ENCODE results near the gene PARVB.

Gene PARVB

GRCh38 chr22:44136786-44137185 lies 112.7 kb downstream of the PARVB start:
- no peak overlapping the region for H3K4me3 ChIP-seq (ENCODE audit: low read depth, low read length)
- TF ChIP-seq CTCF (IDR thresholded peaks at IDR 0.05; ENCODE audit: insufficient read depth, low read depth, low read length, missing control alignments): no peak
- DNase-seq (ENCODE audit: low read depth): no peak

DNA sequence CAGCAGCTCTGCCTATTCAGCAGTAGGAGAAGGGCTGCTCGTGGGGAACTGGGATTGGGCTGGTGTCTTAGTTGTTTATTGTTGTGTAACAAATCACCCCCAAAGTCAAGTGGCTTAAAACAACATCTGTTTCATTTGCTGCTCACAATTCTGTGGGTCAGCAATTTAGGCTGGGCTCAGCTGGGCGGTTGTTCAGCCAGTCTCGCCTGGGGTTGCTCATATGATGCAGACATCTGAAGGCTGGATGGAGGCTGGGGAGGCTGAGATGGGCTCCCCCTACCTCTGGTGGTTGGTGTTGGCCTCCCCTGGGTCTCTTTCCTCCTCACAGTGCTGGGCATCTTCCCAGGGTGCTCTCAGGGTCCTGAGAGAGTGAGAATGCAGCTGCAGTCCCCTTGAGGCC lies 113.3 kb downstream of the PARVB start:
- TF ChIP-seq CTCF (IDR thresholded peaks at IDR 0.05; ENCODE audit: insufficient read depth, low read depth, low read length, missing control alignments): no peak
- no peak for DNase-seq (ENCODE audit: low read depth)
- H3K4me3 ChIP-seq (ENCODE audit: low read depth, low read length): no peak overlapping the region

DNA sequence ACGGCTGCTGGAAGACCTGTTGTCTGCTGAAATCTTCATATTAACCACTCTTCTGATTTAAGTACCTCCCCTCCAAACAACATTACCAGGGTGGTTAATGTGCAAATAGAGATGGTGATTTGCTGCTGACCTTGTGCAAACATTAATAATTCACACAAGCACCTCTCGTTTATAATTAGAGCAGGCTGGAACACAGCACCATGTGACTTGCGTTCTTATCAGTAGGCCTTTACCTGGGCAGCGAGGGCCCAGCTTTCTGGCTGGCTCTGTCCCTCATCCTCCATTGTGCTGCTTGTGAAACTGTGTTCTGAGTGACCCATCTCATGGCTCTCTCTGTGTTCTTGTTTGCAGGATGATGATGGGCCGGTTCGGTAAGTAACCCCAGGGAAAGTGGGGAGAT lies 115.7 kb downstream of the PARVB start:
- no peak overlapping the region for H3K4me3 ChIP-seq (ENCODE audit: low read depth, low read length)
- DNase-seq (ENCODE audit: low read depth): no peak
- TF ChIP-seq CTCF (IDR thresholded peaks at IDR 0.05; ENCODE audit: insufficient read depth, low read depth, low read length, missing control alignments): no peak

- TF ChIP-seq CTCF (IDR thresholded peaks at IDR 0.05; ENCODE audit: insufficient read depth, low read depth, low read length, missing control alignments): no peak
- DNase-seq (ENCODE audit: low read depth): no peak
- H3K4me3 ChIP-seq (ENCODE audit: low read depth, low read length): no peak overlapping the region
Measured at GRCh38 chr22:44142421-44143104, 118.5 kb downstream of the PARVB start.

- no peak for DNase-seq (ENCODE audit: low read depth)
Measured at GRCh38 chr22:44143105-44143474, 119.0 kb downstream of the PARVB start.

GRCh38 chr22:44143579-44143978 lies 119.5 kb downstream of the PARVB start:
- DNase-seq (ENCODE audit: low read depth): no peak
- no peak for TF ChIP-seq CTCF (IDR thresholded peaks at IDR 0.05; ENCODE audit: insufficient read depth, low read depth, low read length, missing control alignments)
- H3K4me3 ChIP-seq (ENCODE audit: low read depth, low read length): no peak overlapping the region

More at GRCh38 chr22:44143105-44143474, 119.0 kb downstream of the PARVB start:
- H3K4me3 ChIP-seq (ENCODE audit: low read depth, low read length): no peak overlapping the region
- TF ChIP-seq CTCF (IDR thresholded peaks at IDR 0.05; ENCODE audit: insufficient read depth, low read depth, low read length, missing control alignments): no peak

- no peak overlapping the region for H3K4me3 ChIP-seq (ENCODE audit: low read depth, low read length)
- no peak for DNase-seq (ENCODE audit: low read depth)
- no peak for TF ChIP-seq CTCF (IDR thresholded peaks at IDR 0.05; ENCODE audit: insufficient read depth, low read depth, low read length, missing control alignments)
Measured at GRCh38 chr22:44144046-44144569, 120.0 kb downstream of the PARVB start.

All from GM12865 (cell line).